Mesothelial cell of epicardium (in vitro differentiated cells): Measurements from ENCODE around the gene KATNAL2. TPM values are rescaled to one million over a fixed set of nuclear protein-coding genes. Genes with fewer than 3 reads are reported as not detected.

Experiments used
- DNase-seq, 2 experiments: peaks; one replicate each; pipeline ENCODE4 v3.0.0; 2021; ENCODE audit warnings: low spot score in 2 of 2; ENCODE audit not compliant: unreplicated experiment in 2 of 2
- H3K27ac Mint-ChIP-seq: 2 replicates; pipeline ENCODE4 v1.8.0; 2021; ENCODE audit warnings: mixed read lengths
- H3K27me3 Mint-ChIP-seq: 2 replicates; pipeline ENCODE4 v1.8.0; 2021; ENCODE audit warnings: low read depth, mixed read lengths
- H3K36me3 Mint-ChIP-seq: 2 replicates; pipeline ENCODE4 v1.8.0; 2021; ENCODE audit warnings: mixed read lengths
- H3K4me1 Mint-ChIP-seq: 2 replicates; pipeline ENCODE4 v1.8.0; 2021; ENCODE audit warnings: mixed read lengths
- H3K4me3 Mint-ChIP-seq: 2 replicates; pipeline ENCODE4 v1.8.0; 2021; ENCODE audit warnings: mild to moderate bottlenecking, moderate library complexity, mixed read lengths
- H3K9me3 Mint-ChIP-seq: 2 replicates; pipeline ENCODE4 v1.8.0; 2021; ENCODE audit warnings: mixed read lengths
- total RNA-seq: library from RNA; stranded (reverse); gene quantifications from 3 replicates; pipeline ENCODE4 v1.2.1, GENCODE V29; 2021
- TF ChIP-seq, protein P1 (sequence below): fragments of 200-600 bp; sonication (generic); IDR thresholded peaks from one replicate; pipeline ENCODE4 v1.5.0; 2021; ENCODE audit warnings: antibody characterized with exemption; ENCODE audit not compliant: unreplicated experiment

KATNAL2 gene
- total RNA-seq, 1 donor from 2014 or later: 8.9 TPM

- no peak for DNase-seq
- H3K4me1 Mint-ChIP-seq: no peaks in the 10 kb centered on the region
- H3K27ac Mint-ChIP-seq: no peak overlapping the region
- TF ChIP-seq, protein P1, sequence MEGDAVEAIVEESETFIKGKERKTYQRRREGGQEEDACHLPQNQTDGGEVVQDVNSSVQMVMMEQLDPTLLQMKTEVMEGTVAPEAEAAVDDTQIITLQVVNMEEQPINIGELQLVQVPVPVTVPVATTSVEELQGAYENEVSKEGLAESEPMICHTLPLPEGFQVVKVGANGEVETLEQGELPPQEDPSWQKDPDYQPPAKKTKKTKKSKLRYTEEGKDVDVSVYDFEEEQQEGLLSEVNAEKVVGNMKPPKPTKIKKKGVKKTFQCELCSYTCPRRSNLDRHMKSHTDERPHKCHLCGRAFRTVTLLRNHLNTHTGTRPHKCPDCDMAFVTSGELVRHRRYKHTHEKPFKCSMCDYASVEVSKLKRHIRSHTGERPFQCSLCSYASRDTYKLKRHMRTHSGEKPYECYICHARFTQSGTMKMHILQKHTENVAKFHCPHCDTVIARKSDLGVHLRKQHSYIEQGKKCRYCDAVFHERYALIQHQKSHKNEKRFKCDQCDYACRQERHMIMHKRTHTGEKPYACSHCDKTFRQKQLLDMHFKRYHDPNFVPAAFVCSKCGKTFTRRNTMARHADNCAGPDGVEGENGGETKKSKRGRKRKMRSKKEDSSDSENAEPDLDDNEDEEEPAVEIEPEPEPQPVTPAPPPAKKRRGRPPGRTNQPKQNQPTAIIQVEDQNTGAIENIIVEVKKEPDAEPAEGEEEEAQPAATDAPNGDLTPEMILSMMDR: no peak
- H3K27me3 Mint-ChIP-seq: no peaks in the 10 kb centered on the region
- peaks cover 24% of the 10 kb centered on the region for H3K36me3 Mint-ChIP-seq
- no peak overlapping the region for H3K4me3 Mint-ChIP-seq
- no peaks in the 10 kb centered on the region for H3K9me3 Mint-ChIP-seq
Observed at GRCh38 chr18:47108373-47108772, 191.0 kb downstream of the KATNAL2 start.

DNA sequence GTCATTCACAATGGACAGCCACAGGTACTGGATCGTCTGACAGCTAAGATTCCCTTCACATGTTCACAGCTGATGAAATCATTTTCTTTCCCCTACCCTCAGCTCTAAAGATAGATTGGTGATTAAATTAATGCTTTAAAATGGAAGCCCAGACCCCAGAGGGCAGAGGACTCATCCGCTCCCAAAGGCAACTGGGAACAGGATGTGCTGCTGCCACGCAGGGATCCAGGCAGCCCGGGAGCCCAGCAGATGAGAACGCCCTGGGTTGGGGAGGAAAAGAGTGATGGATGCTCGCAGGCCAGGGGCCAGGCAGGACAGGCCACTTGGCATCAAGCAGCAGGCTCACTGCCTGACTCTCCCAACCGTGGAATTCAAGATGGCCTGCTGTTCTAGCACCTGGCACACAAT lies 191.6 kb downstream of the KATNAL2 start:
- TF ChIP-seq, protein P1: no peak
- Mint-ChIP-seq H3K4me1 (no peaks in the 10 kb centered on the region), H3K27ac (no peak overlapping the region), H3K27me3 (no peaks in the 10 kb centered on the region), H3K36me3 (peaks cover 29% of the 10 kb centered on the region), H3K4me3 (no peak overlapping the region), H3K9me3 (no peaks in the 10 kb centered on the region)
- no peak for DNase-seq

GRCh38 chr18:47109720-47110119 lies 192.3 kb downstream of the KATNAL2 start:
- TF ChIP-seq, protein P1: no peak
- Mint-ChIP-seq H3K4me3 (no peak overlapping the region), H3K4me1 (no peaks in the 10 kb centered on the region), H3K27ac (no peak overlapping the region), H3K9me3 (no peaks in the 10 kb centered on the region), H3K27me3 (no peaks in the 10 kb centered on the region), H3K36me3 (peaks cover 27% of the 10 kb centered on the region)
- DNase-seq: no peak

DNA sequence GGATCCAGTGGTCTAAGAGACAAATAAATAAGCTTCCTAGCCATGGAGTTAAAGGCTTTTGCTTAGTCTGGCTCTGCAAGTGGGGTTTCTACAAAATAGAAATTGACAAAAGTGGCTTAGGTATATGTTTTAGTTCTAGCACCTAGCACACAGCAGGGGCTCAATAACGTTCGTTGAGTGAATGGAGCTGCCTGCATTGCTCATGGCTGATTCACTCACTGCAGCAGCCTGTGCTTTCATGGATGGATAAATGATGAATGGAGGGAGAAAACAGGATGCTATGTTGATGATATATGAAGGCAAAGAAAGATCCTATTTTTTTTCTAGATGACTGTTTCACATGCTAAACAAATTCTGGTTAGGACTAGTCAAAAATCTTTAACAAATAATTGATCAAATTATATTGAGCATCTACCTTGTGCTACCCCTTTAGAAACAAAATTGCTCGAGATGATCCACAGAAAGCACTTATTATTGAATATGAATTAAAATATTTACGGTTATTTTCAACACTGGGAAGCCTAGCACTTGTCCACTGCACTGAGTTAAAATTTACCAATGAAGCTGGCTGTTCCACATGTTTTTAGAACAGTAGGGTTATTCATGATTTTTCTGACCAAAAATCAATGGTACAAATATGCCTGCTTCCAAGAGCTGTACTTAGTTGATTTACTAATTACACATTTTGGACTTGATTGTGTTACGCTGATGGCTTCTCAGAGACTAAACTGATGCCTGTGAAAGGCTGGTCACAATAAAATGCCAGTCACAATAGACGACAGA lies 193.3 kb downstream of the KATNAL2 start:
- H3K27me3 Mint-ChIP-seq: no peaks in the 10 kb centered on the region
- H3K4me3 Mint-ChIP-seq: no peak overlapping the region
- DNase-seq: no peak
- peaks cover 28% of the 10 kb centered on the region for H3K36me3 Mint-ChIP-seq
- no peak overlapping the region for H3K27ac Mint-ChIP-seq
- H3K9me3 Mint-ChIP-seq: no peaks in the 10 kb centered on the region
- H3K4me1 Mint-ChIP-seq: no peaks in the 10 kb centered on the region
- TF ChIP-seq, protein P1: no peak

- no peaks in the 10 kb centered on the region for H3K27me3 Mint-ChIP-seq
- H3K4me1 Mint-ChIP-seq: no peaks in the 10 kb centered on the region
- peaks cover 5% of the 10 kb centered on the region for H3K9me3 Mint-ChIP-seq
- TF ChIP-seq, protein P1: no peak
- H3K4me3 Mint-ChIP-seq: no peak overlapping the region
- peaks cover 36% of the 10 kb centered on the region for H3K36me3 Mint-ChIP-seq
- no peak for DNase-seq
- H3K27ac Mint-ChIP-seq: no peak overlapping the region
Observed at GRCh38 chr18:47113796-47114540, 196.6 kb downstream of the KATNAL2 start.
